Measurements from ENCODE around the gene TMEM69.
"Not testable (repeated sequence)": the region's sequence is repeated elsewhere in the genome, so short reads cannot be mapped to it uniquely, and the experiment has no call there.

The TMEM69 gene

DNA sequence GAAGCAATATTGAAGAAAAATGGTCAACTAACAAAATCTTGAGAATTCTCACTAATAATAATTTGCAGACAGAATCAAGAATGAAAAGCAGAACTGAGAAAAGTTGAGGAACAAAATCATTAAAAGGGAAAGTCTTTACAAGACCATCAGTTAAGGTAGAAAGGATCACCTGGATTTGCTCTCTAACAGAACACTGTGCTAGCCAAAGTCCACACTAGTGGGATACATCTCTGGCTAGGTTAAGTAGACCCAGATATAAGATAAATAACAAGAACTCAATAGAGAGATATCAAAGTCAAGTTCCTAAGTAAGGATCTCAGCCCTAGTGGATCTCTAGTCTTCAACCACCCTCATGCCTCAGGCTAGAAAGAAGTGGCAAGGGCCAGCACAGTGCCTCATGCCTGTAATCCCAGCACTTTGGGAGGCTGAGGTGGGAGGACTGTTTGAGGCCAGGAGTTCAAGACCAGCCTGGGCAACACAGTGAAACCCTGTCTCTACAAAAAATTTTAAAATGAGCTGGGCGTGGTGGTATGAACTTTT, 42.9 kb downstream of the TMEM69 start:
- no peak for DNase-seq

DNA sequence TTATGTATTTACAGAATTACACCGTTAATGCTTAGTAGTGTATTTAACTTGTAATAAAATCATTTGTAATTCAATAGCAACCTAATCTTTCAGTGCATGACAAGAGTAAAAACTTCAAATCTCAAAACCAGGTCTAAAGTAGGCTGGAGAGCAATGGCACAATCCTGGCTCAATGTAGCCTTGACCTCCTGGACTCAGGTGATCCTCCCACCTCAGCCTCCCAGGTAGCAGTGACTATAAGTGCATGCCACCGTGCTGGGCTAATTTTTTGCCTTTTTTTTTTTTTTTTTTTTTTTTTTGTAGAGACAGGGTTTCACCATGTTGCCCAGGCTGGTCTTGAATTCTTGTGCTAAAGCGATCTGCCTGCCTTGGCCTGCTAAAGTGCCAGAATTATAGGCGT, 51.2 kb downstream of the TMEM69 start:
- no peak for DNase-seq

DNA sequence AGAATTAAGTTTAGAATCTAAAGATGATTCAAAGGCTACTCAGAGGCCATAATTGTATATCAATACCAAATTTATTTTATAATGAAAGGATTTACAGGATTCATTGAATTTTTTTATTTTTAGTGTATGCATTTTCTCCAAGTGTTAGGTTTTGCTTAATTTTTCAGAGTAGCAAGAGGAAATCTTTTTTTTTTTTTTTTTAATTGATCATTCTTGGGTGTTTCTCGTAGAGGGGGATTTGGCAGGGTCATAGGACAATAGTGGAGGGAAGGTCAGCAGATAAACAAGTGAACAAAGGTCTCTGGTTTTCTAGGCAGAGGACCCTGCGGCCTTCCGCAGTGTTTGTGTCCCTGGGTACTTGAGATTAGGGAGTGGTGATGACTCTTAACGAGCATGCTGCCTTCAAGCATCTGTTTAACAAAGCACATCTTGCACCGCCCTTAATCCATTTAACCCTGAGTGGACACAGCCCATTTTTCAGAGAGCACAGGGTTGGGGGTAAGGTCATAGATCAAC, 51.7 kb downstream of the TMEM69 start:
- DNase-seq, result not testable (repeated sequence)
